Neural crest cell (in vitro differentiated cells): ENCODE results near the gene OLFM4. TPM values are rescaled to one million over a fixed set of nuclear protein-coding genes. Genes with fewer than 3 reads are reported as not detected.

Experiments
- DNase-seq: peaks from one replicate; pipeline ENCODE4 v3.0.0; 2021; ENCODE audit warnings: low read depth, mixed read lengths, low spot score
- H3K27ac Mint-ChIP-seq: one replicate; pipeline ENCODE4 v1.8.0; 2021; ENCODE audit warnings: mild to moderate bottlenecking, mixed read lengths; ENCODE audit not compliant: unreplicated experiment
- H3K27me3 Mint-ChIP-seq: 2 replicates; pipeline ENCODE4 v1.8.0; 2021; ENCODE audit warnings: low read depth, mild to moderate bottlenecking, mixed read lengths
- H3K36me3 Mint-ChIP-seq: 2 replicates; pipeline ENCODE4 v1.8.0; 2021; ENCODE audit warnings: low read depth, mild to moderate bottlenecking, mixed read lengths
- H3K4me1 Mint-ChIP-seq: 2 replicates; pipeline ENCODE4 v1.8.0; 2021; ENCODE audit warnings: mixed read lengths
- H3K4me3 Mint-ChIP-seq: one replicate; pipeline ENCODE4 v1.8.0; 2021; ENCODE audit warnings: mild to moderate bottlenecking, mixed read lengths
- H3K9me3 Mint-ChIP-seq: 2 replicates; pipeline ENCODE4 v1.8.0; 2021; ENCODE audit warnings: mixed read lengths
- total RNA-seq: library from RNA; stranded (reverse); gene quantifications from 2 replicates; pipeline ENCODE4 v1.2.1, GENCODE V29; 2021
- TF ChIP-seq, protein P1 (sequence below): fragments of 200-600 bp; sonication (generic); conservative IDR thresholded peaks from 2 replicates; pipeline ENCODE4 v1.5.0; 2021; ENCODE audit warnings: antibody characterized with exemption, mild to moderate bottlenecking

Gene OLFM4
- total RNA-seq, 1 donor from 2014 or later = not detected

DNA sequence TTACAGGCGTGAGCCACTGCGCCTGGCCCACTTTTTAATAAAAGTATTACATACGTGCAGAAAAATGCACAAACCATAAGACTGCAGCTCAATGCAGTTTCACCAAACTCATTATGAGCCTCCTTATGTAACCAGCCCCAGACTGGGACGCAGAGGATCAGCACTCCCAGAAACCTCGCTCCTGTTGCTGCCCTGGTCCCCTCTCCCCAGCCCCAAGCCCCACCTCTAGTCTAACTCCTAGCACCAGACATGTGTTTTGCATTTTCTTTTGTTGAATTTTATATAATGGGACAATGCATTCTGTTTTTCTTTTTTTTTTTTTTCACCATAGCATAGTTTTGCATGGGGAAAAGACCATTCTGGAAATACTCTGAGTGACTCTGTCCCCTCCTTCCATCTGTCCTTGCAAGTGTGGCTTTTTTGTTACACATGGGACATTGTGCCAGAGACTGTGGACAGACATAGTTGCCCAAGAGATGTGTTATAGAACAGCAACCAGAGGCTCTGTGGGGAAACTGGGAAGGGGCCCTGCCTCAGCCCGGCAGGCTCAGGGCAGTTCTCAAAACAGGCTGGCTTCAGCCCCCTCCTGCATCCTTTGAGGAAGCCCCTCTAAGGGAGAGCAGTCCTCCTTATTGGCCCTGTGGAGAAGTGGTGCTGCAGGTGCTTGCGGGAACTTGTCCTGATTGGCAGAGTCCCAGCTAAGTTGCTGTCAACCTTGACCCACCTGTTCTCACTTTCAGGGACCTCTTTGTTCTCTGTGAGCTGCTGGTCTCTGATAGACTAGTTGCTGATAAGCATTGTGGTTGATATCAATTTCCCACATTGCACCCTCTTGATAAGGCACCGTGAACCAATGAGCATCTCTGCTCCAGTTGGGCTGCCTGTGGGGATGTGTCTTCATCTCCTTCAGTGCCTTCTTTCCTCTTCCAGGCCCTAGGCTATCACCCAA is 13.8 kb upstream of the OLFM4 start:
- Mint-ChIP-seq H3K4me1 (peaks cover 5% of the 10 kb centered on the region), H3K4me3 (no peak overlapping the region), H3K27me3 (no peaks in the 10 kb centered on the region), H3K9me3 (peaks cover 2% of the 10 kb centered on the region), H3K27ac (no peak overlapping the region), H3K36me3 (no peaks in the 10 kb centered on the region)
- DNase-seq = no peak
- TF ChIP-seq, protein P1, sequence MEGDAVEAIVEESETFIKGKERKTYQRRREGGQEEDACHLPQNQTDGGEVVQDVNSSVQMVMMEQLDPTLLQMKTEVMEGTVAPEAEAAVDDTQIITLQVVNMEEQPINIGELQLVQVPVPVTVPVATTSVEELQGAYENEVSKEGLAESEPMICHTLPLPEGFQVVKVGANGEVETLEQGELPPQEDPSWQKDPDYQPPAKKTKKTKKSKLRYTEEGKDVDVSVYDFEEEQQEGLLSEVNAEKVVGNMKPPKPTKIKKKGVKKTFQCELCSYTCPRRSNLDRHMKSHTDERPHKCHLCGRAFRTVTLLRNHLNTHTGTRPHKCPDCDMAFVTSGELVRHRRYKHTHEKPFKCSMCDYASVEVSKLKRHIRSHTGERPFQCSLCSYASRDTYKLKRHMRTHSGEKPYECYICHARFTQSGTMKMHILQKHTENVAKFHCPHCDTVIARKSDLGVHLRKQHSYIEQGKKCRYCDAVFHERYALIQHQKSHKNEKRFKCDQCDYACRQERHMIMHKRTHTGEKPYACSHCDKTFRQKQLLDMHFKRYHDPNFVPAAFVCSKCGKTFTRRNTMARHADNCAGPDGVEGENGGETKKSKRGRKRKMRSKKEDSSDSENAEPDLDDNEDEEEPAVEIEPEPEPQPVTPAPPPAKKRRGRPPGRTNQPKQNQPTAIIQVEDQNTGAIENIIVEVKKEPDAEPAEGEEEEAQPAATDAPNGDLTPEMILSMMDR = no peak

DNA sequence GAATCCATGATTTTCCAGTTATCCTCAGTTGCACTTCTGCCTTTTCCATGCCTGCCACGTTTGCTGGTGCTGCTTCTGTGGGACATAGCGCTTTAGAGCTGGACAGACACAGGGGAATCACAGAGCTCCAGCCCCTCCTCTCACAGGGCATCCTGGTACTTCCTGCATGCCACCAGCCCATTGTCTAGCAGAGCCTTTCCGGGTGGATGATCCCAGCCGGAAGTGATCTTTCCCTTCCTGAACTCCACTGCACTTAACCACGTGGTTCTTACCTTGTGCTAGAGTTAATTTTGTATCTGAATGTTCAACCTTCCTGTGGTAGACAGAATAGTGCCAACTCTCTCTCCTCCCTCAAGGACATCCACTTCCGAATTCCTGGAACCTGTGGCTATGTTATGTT is 12.6 kb upstream of the OLFM4 start:
- peaks cover 2% of the 10 kb centered on the region for H3K9me3 Mint-ChIP-seq
- H3K27ac Mint-ChIP-seq = peak overlapping the region; percentile 72
- no peaks in the 10 kb centered on the region for H3K27me3 Mint-ChIP-seq
- no peak for DNase-seq
- TF ChIP-seq, protein P1 = no peak
- no peak overlapping the region for H3K4me3 Mint-ChIP-seq
- peaks cover 5% of the 10 kb centered on the region for H3K4me1 Mint-ChIP-seq
- no peaks in the 10 kb centered on the region for H3K36me3 Mint-ChIP-seq

DNA sequence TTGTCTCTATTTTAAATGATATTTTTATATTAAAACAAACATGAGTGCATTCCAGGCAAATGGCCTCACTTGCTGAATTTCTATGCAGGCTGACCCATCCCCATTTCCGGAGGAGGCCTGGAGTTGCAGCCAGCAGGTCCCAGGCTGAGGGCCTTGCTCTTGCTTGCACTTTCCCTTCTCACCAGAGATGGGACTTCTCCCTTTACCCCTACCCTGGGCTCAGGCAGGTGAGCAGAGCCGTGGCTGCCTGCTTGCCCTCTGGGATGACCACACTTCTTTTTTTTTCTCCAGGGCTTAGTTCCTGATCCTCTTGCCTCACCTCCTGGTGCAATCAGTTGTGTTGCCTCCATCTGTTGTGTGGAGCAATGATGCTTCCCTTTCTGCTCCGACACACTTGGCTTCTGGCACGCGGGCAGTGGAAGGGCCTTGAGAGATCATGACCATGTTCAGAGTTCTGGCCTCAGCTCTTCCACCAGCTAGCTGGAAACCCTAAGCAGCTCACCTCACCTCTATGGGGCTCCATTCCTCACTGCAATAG is 11.1 kb upstream of the OLFM4 start:
- H3K4me3 Mint-ChIP-seq = no peak overlapping the region
- H3K36me3 Mint-ChIP-seq = no peaks in the 10 kb centered on the region
- peaks cover 2% of the 10 kb centered on the region for H3K9me3 Mint-ChIP-seq
- peaks cover 2% of the 10 kb centered on the region for H3K27me3 Mint-ChIP-seq
- no peak for DNase-seq
- peaks cover 5% of the 10 kb centered on the region for H3K4me1 Mint-ChIP-seq
- TF ChIP-seq, protein P1 = no peak
- no peak overlapping the region for H3K27ac Mint-ChIP-seq

DNA sequence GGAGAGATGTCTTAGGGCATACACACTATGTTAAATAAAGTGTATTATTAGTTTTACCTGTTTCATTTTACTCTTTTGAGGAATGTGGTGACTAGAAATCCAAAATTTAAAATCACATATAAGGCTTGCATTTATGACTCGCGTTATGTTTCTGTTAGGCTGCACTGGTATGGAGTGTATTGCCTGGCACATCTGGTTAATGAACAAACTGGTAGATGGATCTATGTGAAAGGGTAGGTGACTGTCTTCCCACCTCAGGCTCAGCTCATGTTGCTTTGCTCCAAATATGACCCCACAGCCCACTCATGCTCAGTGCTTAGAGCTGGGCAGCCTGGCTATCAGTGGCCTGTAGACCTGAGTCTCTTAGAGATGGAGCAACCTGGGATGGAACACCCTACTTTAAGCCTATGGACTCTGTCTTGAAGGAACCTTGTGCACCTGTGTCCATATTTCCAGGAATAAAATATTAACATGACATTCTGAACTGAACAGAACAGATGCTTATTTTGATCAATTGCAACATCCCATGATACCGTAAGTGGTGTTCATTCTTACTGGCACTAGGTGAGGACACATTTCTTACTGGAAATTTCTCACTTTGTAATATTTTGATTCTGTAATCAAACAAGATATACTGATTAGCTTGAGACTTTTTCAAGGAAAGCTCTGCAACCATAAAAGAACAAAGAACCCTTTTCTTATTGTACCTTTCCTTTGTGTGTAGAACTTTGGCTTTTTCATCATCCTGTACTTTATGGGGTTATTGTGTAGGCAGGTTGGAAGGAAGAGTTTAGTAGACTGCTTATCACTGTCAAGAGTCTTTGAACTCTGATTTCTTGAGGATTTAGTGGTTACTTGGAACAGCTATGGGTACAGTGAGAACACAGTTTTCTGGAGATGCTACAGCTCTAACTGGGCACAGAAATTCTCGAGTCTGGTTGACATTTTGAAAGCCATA is 9.6 kb upstream of the OLFM4 start:
- no peak overlapping the region for H3K27ac Mint-ChIP-seq
- H3K9me3 Mint-ChIP-seq = peaks cover 2% of the 10 kb centered on the region
- TF ChIP-seq, protein P1 = no peak
- H3K36me3 Mint-ChIP-seq = no peaks in the 10 kb centered on the region
- peaks cover 2% of the 10 kb centered on the region for H3K27me3 Mint-ChIP-seq
- no peak overlapping the region for H3K4me3 Mint-ChIP-seq
- DNase-seq = no peak
- peaks cover 5% of the 10 kb centered on the region for H3K4me1 Mint-ChIP-seq

DNA sequence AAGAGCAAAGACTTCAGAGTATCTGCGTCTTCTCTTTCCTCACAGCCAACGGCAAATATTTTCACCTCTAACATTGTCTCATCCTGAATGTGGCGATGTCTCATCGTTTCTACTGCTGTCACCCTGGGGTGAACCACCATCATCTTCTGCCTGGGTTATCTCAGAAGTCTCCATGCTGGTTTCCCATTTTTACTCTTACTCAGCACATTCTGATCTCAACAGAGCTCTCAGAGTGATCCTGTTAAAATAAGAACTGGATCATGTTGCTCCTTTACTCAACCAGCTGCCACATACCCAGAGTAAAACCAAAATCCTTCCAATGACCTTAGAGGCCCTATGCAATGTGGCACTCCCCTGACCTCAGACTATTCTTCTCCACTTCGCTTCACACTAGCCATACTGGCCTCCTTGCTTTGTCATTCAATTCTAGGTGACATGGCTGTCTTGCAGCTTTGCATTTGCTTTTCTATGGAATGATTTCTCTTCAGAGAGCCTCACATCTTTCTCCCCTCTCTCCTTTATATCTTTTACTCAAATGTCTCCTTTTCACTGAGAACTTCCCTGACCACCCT is 7.8 kb upstream of the OLFM4 start:
- TF ChIP-seq, protein P1 = no peak

More for the DNA sequence above, 7.8 kb upstream of the OLFM4 start:
- H3K36me3 Mint-ChIP-seq = no peaks in the 10 kb centered on the region
- H3K27ac Mint-ChIP-seq = no peak overlapping the region
- H3K4me1 Mint-ChIP-seq = no peaks in the 10 kb centered on the region
- peaks cover 2% of the 10 kb centered on the region for H3K9me3 Mint-ChIP-seq
- H3K27me3 Mint-ChIP-seq = peaks cover 2% of the 10 kb centered on the region
- no peak for DNase-seq
- H3K4me3 Mint-ChIP-seq = no peak overlapping the region
